ENCODE results near the gene PSME1. TPM values are rescaled to one million over a fixed set of nuclear protein-coding genes. Genes with fewer than 3 reads are reported as not detected.

PSME1 gene
- total and polyA plus RNA-seq, 2 experiments from 2014 or later = 61.1 to 215 TPM

DNA sequence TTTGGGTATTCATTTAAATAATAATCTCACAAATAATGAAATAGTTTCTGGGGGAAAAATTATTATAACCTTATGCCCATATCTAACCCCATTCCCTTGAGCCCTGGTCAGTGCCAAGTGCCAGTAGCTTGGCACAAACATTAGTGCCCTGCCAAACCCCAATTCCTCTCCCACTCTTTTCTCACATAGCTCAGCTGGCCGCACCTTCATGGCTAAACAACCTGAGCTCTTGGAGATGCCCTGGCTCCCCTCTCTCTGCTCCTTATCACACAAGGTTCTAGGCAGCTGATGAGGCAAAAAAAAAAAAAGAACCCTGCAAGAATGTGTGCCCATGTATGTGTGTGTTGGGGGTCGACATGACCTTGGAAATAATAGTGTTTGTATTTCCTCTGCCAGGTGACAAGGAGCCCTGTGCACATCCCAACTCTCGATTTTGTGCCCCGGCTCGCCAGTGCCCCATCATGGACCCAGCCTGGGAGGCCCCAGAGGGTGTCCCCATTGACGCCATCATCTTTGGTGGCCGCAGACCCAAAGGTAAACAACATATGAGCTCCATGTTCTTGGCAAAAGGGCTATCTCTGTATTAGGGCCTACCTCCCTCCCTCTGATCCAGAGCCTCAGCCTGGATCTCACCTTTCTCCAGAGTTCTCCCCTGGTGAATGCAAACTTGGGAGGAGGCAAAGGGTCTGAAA is 33.5 kb upstream of the PSME1 start:
- ATAC-seq (no peak), DNase-seq (ENCODE audit: low spot score) (no peak)
- H3K27me3 Mint-ChIP-seq (ENCODE audit: insufficient read depth, low read depth, poor library complexity) = peaks cover 5% of the 10 kb centered on the region
- peaks cover 3% of the 10 kb centered on the region; the same call in 1 of the 3 replicates for H3K4me1 Mint-ChIP-seq
- H3K9me3 Mint-ChIP-seq = peaks cover 14% of the 10 kb centered on the region
- TF ChIP-seq ZNF331 (CRISPR knock-in tag; IDR thresholded peaks at IDR 0.05; ENCODE audit: low read depth) (no peak), CREB1 (CRISPR knock-in tag; IDR thresholded peaks at IDR 0.05; ENCODE audit: low read depth) (no peak), STAT1 (IDR thresholded peaks at IDR 0.05; ENCODE audit: unreplicated experiment) (no peak), JUNB (IDR thresholded peaks at IDR 0.05; ENCODE audit: unreplicated experiment) (no peak), ZNF114 (CRISPR knock-in tag; IDR thresholded peaks at IDR 0.05) (no peak), EZH2phosphoT487 (IDR thresholded peaks at IDR 0.05; ENCODE audit: unreplicated experiment) (no peak), POLR2AphosphoS5 (IDR thresholded peaks at IDR 0.05; ENCODE audit: low read depth) (no peak), EZH2 (IDR thresholded peaks at IDR 0.05; ENCODE audit: low read depth, unreplicated experiment) (no peak), NANOG (IDR thresholded peaks at IDR 0.05; ENCODE audit: borderline replicate concordance) (no peak)
- TF ChIP-seq, protein P1, sequence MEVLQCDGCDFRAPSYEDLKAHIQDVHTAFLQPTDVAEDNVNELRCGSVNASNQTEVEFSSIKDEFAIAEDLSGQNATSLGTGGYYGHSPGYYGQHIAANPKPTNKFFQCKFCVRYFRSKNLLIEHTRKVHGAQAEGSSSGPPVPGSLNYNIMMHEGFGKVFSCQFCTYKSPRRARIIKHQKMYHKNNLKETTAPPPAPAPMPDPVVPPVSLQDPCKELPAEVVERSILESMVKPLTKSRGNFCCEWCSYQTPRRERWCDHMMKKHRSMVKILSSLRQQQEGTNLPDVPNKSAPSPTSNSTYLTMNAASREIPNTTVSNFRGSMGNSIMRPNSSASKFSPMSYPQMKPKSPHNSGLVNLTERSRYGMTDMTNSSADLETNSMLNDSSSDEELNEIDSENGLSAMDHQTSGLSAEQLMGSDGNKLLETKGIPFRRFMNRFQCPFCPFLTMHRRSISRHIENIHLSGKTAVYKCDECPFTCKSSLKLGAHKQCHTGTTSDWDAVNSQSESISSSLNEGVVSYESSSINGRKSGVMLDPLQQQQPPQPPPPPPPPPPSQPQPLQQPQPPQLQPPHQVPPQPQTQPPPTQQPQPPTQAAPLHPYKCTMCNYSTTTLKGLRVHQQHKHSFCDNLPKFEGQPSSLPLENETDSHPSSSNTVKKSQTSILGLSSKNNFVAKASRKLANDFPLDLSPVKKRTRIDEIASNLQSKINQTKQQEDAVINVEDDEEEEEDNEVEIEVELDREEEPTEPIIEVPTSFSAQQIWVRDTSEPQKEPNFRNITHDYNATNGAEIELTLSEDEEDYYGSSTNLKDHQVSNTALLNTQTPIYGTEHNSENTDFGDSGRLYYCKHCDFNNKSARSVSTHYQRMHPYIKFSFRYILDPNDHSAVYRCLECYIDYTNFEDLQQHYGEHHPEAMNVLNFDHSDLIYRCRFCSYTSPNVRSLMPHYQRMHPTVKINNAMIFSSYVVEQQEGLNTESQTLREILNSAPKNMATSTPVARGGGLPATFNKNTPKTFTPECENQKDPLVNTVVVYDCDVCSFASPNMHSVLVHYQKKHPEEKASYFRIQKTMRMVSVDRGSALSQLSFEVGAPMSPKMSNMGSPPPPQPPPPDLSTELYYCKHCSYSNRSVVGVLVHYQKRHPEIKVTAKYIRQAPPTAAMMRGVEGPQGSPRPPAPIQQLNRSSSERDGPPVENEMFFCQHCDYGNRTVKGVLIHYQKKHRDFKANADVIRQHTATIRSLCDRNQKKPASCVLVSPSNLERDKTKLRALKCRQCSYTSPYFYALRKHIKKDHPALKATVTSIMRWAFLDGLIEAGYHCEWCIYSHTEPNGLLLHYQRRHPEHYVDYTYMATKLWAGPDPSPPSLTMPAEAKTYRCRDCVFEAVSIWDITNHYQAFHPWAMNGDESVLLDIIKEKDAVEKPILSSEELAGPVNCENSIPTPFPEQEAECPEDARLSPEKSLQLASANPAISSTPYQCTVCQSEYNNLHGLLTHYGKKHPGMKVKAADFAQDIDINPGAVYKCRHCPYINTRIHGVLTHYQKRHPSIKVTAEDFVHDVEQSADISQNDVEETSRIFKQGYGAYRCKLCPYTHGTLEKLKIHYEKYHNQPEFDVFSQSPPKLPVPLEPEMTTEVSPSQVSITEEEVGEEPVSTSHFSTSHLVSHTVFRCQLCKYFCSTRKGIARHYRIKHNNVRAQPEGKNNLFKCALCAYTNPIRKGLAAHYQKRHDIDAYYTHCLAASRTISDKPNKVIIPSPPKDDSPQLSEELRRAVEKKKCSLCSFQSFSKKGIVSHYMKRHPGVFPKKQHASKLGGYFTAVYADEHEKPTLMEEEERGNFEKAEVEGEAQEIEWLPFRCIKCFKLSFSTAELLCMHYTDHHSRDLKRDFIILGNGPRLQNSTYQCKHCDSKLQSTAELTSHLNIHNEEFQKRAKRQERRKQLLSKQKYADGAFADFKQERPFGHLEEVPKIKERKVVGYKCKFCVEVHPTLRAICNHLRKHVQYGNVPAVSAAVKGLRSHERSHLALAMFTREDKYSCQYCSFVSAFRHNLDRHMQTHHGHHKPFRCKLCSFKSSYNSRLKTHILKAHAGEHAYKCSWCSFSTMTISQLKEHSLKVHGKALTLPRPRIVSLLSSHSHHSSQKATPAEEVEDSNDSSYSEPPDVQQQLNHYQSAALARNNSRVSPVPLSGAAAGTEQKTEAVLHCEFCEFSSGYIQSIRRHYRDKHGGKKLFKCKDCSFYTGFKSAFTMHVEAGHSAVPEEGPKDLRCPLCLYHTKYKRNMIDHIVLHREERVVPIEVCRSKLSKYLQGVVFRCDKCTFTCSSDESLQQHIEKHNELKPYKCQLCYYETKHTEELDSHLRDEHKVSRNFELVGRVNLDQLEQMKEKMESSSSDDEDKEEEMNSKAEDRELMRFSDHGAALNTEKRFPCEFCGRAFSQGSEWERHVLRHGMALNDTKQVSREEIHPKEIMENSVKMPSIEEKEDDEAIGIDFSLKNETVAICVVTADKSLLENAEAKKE (CRISPR knock-in tag; IDR thresholded peaks at IDR 0.05) = no peak
- TF ChIP-seq, protein P2, sequence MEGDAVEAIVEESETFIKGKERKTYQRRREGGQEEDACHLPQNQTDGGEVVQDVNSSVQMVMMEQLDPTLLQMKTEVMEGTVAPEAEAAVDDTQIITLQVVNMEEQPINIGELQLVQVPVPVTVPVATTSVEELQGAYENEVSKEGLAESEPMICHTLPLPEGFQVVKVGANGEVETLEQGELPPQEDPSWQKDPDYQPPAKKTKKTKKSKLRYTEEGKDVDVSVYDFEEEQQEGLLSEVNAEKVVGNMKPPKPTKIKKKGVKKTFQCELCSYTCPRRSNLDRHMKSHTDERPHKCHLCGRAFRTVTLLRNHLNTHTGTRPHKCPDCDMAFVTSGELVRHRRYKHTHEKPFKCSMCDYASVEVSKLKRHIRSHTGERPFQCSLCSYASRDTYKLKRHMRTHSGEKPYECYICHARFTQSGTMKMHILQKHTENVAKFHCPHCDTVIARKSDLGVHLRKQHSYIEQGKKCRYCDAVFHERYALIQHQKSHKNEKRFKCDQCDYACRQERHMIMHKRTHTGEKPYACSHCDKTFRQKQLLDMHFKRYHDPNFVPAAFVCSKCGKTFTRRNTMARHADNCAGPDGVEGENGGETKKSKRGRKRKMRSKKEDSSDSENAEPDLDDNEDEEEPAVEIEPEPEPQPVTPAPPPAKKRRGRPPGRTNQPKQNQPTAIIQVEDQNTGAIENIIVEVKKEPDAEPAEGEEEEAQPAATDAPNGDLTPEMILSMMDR (conservative IDR thresholded peaks at IDR 0.05; ENCODE audit: low read depth in 2 of 2) = no peak
- TF ChIP-seq, protein P3, sequence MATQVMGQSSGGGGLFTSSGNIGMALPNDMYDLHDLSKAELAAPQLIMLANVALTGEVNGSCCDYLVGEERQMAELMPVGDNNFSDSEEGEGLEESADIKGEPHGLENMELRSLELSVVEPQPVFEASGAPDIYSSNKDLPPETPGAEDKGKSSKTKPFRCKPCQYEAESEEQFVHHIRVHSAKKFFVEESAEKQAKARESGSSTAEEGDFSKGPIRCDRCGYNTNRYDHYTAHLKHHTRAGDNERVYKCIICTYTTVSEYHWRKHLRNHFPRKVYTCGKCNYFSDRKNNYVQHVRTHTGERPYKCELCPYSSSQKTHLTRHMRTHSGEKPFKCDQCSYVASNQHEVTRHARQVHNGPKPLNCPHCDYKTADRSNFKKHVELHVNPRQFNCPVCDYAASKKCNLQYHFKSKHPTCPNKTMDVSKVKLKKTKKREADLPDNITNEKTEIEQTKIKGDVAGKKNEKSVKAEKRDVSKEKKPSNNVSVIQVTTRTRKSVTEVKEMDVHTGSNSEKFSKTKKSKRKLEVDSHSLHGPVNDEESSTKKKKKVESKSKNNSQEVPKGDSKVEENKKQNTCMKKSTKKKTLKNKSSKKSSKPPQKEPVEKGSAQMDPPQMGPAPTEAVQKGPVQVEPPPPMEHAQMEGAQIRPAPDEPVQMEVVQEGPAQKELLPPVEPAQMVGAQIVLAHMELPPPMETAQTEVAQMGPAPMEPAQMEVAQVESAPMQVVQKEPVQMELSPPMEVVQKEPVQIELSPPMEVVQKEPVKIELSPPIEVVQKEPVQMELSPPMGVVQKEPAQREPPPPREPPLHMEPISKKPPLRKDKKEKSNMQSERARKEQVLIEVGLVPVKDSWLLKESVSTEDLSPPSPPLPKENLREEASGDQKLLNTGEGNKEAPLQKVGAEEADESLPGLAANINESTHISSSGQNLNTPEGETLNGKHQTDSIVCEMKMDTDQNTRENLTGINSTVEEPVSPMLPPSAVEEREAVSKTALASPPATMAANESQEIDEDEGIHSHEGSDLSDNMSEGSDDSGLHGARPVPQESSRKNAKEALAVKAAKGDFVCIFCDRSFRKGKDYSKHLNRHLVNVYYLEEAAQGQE (IDR thresholded peaks at IDR 0.05; ENCODE audit: unreplicated experiment) = no peak
- TF ChIP-seq, protein P4, sequence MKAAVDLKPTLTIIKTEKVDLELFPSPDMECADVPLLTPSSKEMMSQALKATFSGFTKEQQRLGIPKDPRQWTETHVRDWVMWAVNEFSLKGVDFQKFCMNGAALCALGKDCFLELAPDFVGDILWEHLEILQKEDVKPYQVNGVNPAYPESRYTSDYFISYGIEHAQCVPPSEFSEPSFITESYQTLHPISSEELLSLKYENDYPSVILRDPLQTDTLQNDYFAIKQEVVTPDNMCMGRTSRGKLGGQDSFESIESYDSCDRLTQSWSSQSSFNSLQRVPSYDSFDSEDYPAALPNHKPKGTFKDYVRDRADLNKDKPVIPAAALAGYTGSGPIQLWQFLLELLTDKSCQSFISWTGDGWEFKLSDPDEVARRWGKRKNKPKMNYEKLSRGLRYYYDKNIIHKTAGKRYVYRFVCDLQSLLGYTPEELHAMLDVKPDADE (IDR thresholded peaks at IDR 0.05) = no peak
- H3K36me3 Mint-ChIP-seq (ENCODE audit: low read depth) = peaks cover 77% of the 10 kb centered on the region
- Histone ChIP-seq H3K4me3 (no peak overlapping the region), H3K36me3 (ENCODE audit: insufficient read depth) (peaks cover 31% of the 10 kb centered on the region), H3K4me1 (ENCODE audit: insufficient read depth) (no peaks in the 10 kb centered on the region), H3K9me2 (ENCODE audit: insufficient read depth) (no peaks in the 10 kb centered on the region), H3K27ac (ENCODE audit: low read depth) (no peak overlapping the region), H3F3A (replicated peaks; ENCODE audit: low read depth) (peaks cover 5% of the 10 kb centered on the region; the same call in 1 of the 2 replicates), H3K4me2 (no peak overlapping the region), H2AFZ (no peak overlapping the region), H3K27me3 (ENCODE audit: insufficient read depth) (no peaks in the 10 kb centered on the region), H4K20me1 (replicated peaks; ENCODE audit: insufficient read depth) (peaks cover 5% of the 10 kb centered on the region; the same call in 1 of the 2 replicates), H3K79me2 (replicated peaks; ENCODE audit: insufficient read depth) (no peaks in the 10 kb centered on the region)
- no peak overlapping the region for H3K4me3 Mint-ChIP-seq
- no peak overlapping the region for H3K27ac Mint-ChIP-seq
